ENCODE data around the gene CPLANE1.
"Not testable (repeated sequence)": the region's sequence is repeated elsewhere in the genome, so short reads cannot be mapped to it uniquely, and the experiment has no call there.

Gene CPLANE1

GRCh38 chr5:37112383-37112991 lies 136.7 kb downstream of the CPLANE1 start:
- no peak for DNase-seq

DNA sequence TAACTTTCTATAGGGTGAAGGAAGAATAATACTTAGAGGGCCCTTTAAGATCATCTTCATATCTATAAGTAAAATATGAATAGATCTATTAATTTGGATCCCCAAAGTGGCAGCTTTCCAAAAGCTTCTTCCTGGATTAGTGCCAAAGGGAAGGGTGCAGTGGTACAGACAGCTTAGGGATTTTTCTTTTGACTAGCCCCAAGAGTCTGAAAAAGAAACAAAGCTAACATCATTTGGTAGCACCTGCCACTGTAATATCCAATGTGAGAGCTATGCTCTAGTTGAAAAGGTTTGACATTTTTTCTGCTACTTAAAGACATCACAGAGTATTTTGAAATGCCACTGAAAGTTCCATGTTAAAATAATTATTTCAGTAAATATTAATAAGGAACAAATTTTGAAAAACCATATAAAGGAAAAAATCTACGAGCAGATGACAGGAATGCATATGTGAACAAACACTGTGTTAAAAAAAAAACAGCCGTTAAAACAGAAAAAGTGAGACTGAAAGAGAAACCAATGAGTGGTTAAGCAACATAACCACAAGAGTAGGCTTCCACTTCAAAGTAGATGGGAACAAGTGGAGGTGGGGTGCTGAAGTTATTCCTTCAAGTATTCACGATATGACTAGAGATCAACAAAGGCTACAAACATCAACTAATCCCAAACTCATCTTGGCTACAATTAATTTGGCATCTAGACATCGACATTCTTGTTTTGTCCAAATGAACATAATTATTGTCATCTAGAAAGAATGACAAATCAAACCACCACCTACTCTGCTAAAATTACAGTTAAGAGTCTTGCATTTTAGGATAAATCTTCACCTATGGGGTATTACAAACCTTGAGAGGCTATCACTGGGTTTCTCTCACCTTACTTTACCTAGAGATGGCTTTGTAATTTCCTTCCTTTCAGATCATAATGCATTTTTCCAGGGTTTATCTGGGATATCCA lies 137.5 kb downstream of the CPLANE1 start:
- DNase-seq, result no peak

DNA sequence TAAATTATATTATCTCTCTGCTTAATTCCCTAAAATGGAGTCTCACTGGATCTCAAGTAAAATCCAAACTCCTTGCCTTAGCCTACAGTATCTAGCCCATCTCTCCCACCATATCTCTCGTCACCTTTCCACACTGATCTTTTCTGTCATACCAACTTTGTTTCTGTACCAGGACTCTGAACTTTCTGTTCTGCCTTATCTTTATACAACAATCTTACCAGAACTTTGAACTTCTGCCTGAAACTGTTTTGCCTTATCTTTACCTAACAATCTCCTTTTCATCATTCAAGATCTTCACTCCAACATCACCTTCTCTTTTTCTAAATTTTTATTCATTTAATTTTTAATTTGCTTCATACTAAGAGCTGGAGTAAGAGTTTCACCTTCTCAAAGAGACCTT lies 139.0 kb downstream of the CPLANE1 start:
- no peak for DNase-seq

GRCh38 chr5:37109338-37109737 lies 139.8 kb downstream of the CPLANE1 start:
- no peak for DNase-seq

DNA sequence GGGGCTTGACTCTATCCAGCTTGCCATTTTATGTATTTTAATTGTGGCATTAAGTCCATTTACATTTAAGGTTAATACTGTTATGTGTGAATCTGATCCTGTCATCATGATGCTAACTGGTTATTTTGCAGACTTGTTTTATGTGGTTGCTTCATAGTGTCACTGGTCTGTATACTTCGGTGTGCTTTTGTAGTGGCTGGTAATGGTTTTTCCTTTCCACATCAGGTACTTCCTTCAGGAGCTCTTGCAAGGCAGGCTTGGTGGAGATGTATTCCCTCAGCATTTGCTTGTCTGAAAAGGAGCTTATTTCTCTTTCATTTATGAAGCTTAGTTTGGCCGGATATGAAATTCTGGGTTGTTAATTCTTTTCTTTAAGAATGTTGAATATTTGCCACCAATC lies 145.9 kb downstream of the CPLANE1 start:
- no peak for DNase-seq

DNA sequence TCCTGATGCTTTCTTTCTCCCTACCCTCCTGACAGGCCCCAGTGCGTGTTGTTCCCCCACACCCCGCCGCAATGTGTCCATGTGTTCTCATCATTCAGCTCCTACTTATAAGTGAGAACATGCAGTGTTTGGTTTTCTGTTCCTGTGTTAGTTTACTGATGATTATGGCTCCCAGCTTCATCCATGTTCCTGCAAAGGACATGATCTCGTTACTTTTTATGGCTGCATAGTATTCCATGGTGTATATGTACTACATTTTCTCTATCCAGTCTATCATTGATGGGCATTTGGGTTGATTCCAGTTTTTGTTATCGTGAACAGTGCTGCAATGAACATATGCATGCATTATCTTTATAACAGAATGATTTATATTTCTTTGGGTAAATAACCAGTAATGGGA lies 149.9 kb downstream of the CPLANE1 start:
- not testable (repeated sequence) for DNase-seq

DNA sequence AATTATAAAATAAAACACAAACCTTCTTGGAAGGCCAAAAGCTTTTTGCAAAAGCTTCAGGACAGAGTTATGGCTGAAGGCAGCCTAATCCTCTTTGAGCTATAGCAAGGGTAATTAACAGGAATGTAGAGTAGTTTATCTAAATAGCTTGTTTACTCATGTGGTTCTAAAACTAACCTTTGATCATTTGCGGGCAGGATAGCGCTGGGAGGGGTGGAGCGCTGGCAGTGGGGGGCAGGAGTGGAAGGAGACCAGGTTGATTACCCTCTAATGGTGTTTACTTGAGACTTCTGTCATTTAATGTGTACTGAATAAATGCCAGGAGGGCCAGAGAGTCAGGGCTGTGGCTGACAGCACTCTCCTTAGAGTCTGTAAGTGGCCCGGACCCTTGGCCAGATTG lies 155.4 kb downstream of the CPLANE1 start:
- not testable (repeated sequence) for DNase-seq

DNA sequence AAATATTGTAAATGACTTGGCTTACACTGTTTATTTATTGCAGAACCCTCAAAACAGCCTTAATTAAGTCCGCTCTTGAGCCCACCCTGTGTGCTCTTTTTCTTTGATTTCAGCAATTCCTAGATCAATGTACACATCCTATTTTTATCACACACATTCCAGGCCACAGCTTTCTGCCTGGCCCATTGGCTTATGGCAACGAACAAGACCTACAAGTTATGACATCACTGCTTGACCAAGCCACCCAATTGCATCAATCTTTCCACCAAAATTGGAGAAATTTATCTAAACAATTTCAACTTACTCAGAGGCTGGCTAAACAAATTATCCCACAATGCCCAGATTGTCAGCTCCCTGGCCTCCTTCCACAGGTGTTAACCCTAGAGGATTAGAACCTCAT lies 158.4 kb downstream of the CPLANE1 start:
- no peak for DNase-seq

GRCh38 chr5:37090123-37090726 lies 159.0 kb downstream of the CPLANE1 start:
- DNase-seq, result no peak

GRCh38 chr5:37088009-37088408 lies 161.2 kb downstream of the CPLANE1 start:
- no peak for DNase-seq

GRCh38 chr5:37086466-37087173 lies 162.6 kb downstream of the CPLANE1 start:
- no peak for DNase-seq

DNA sequence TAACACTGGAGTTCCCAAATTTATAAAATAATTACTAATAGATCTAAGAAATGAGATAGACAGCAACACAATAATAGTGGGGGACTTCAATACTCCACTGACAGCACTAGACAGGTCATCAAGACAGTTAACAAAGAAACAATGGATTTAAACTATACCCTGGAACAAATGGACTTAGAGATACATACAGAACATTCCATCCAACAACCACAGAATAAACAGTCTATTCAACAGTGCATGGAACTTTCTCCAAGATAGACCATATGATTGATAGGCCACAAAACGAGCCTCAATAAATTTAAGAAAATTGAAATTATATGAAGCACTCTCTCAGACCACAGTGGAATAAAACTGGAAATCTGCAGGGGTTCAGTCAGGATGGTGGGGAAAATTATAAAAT lies 163.2 kb downstream of the CPLANE1 start:
- not testable (repeated sequence) for DNase-seq

GRCh38 chr5:37082977-37083376 lies 166.2 kb downstream of the CPLANE1 start:
- DNase-seq, result not testable (repeated sequence)

DNA sequence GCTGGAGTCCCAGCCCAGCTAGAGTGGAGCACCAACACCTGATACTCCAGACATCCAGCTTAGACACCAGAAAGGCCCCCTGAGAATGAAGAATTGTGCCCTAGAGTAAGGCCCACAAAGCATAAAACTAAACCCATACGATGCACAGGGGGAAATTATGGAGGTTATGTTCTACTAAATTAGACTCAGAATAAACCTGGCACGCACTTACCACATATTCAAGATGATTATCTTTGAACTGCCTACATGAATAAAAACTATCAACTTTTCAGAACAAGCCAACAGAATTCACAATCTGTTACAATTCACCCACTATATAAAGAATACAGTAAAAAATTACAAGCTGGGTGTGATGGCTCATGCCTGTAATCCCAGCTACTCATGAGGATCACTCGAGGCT lies 168.5 kb downstream of the CPLANE1 start:
- no peak for DNase-seq

GRCh38 chr5:37077146-37077545 lies 172.0 kb downstream of the CPLANE1 start:
- no peak for DNase-seq

GRCh38 chr5:37075399-37075950 lies 173.7 kb downstream of the CPLANE1 start:
- no peak for DNase-seq

DNA sequence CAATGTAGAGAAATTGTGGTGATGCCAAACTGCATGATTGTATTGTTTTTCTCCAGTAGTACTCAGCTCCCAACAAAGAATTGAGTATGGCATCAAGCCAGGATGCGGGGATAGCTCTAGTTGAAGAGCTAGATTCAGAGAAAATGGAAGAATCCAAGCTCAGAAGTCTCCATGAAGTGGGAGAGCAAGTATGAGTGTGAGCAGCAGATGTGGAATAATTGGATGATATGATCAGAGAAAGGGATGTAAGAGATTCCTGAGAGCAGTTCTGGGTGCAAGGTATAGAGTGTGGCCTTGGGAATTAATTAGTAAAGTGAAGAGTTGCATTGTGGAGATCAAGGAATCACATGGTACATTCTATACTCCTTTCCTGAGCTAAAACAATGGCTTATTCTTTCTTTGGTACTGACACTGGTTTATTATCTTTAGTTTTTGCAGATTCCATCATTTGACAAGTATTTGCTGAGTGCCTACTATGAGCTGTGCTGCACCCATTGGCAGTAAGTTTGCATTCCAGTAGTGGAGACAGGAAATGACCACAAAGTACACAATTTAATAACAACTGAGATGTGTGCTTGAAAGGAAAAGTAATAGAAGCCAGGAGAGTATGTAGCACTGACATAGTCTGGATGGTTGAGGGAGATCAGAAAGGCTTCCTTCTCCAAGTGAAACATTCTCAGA lies 177.1 kb downstream of the CPLANE1 start:
- no peak for DNase-seq

- no peak for DNase-seq
Measured at GRCh38 chr5:37071487-37071886, 177.7 kb downstream of the CPLANE1 start.

- no peak for DNase-seq
Measured at GRCh38 chr5:37064442-37064841, 184.7 kb downstream of the CPLANE1 start.

- no peak for DNase-seq
Measured at GRCh38 chr5:37063739-37064138, 185.4 kb downstream of the CPLANE1 start.

DNA sequence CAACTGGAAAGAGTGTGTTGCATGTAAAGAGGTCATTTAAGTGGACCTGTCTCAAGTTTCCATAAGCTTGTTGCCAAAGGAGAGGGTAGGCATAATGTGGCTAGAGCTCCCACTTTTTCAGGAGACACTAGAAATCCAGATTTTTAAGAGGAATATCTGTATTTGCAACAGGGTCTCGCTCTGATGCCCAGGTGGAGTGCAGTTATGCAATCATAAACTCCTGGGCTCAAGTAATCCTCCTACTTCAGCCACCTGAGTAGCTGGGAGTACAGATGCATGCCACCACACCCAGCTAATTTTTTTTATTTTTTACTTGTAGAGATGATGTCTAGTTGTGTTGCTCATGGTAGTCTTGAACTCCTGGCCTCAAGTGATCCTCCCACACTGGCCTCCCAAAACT lies 189.1 kb downstream of the CPLANE1 start:
- no peak for DNase-seq

DNA sequence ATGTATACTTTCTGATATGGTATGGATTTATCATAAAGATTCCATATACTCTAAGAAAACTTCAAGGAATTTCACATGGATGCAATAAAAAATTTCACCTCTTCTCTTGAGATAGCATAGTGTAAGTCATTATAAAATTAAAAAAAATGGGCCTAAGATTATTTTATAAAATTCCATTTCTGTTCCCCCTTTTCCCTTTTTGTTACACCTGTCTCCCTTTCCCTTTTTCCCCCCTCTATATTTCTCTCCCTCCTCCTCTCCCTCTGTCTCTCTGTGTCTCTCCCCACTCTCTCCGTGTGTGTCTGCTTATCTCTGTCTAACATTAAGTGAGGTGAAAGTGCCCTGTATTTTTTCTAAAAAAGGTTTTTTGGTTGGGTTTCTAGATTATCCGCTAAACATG lies 192.4 kb downstream of the CPLANE1 start:
- no peak for DNase-seq
